CD8-positive, alpha-beta memory T cell (primary cell): ENCODE results near the gene GREB1L. TPM values are rescaled to one million over a fixed set of nuclear protein-coding genes. Genes with fewer than 3 reads are reported as not detected.
"Not testable (repeated sequence)": the region's sequence is repeated elsewhere in the genome, so short reads cannot be mapped to it uniquely, and the experiment has no call there.

Experiments
- CTCF ChIA-PET: fragments of 350-600 bp; sonication (Branson Sonifier 250); formaldehyde crosslinking; loops from one replicate; lab custom pipeline; 2021; ENCODE audit warnings: antibody characterized with exemption; lab: Charles Lee
- POLR2A ChIA-PET: fragments of 350-600 bp; sonication (Branson Sonifier 250); formaldehyde crosslinking; loops from one replicate; lab custom pipeline; 2021; ENCODE audit warnings: antibody characterized with exemption; lab: Charles Lee
- DNase-seq, 5 donors: peaks; one replicate each; pipeline versions ENCODE4 v3.0.0 to v3.0.0-alpha.2; 2020 to 2022; ENCODE audit warnings: mixed read lengths in 1 of 5
- H3K27ac ChIP-seq: one replicate; pipeline ENCODE4 v1.7.0; 2013; ENCODE audit warnings: low read depth, mild to moderate bottlenecking, low read length, moderate library complexity
- H3K27me3 ChIP-seq: 2 replicates; pipeline ENCODE4 v1.7.0; 2013; ENCODE audit warnings: low read length, mild to moderate bottlenecking; ENCODE audit not compliant: insufficient read depth, poor library complexity, severe bottlenecking
- H3K36me3 ChIP-seq: 2 replicates; pipeline ENCODE4 v1.7.0; 2013; ENCODE audit warnings: mild to moderate bottlenecking, low read length, moderate library complexity; ENCODE audit not compliant: insufficient read depth
- H3K4me1 ChIP-seq: 2 replicates; pipeline ENCODE4 v1.7.0; 2013; ENCODE audit warnings: mild to moderate bottlenecking, low read length, moderate library complexity; ENCODE audit not compliant: insufficient read depth
- H3K4me3 ChIP-seq: 2 replicates; pipeline ENCODE4 v1.7.0; 2013; ENCODE audit warnings: mild to moderate bottlenecking, low read length
- H3K9me3 ChIP-seq: 2 replicates; pipeline ENCODE4 v1.7.0; 2013; ENCODE audit warnings: mild to moderate bottlenecking, low read length
- H3K27ac Mint-ChIP-seq, 8 donors: one replicate each; pipeline ENCODE4 v1.8.0; 2020 to 2021; ENCODE audit warnings: mixed read lengths in 8 of 8, mild to moderate bottlenecking in 6 of 8, inconsistent platforms in 3 of 8, moderate library complexity in 3 of 8
- H3K27me3 Mint-ChIP-seq, 2 donors: one replicate each; pipeline ENCODE4 v1.8.0; 2020 to 2021; ENCODE audit warnings: mixed read lengths in 2 of 2, mild to moderate bottlenecking in 1 of 2, moderate library complexity in 1 of 2
- H3K36me3 Mint-ChIP-seq, 3 donors: one replicate each; pipeline ENCODE4 v1.8.0; 2020 to 2021; ENCODE audit warnings: mixed read lengths in 3 of 3, inconsistent platforms in 1 of 3, mild to moderate bottlenecking in 1 of 3
- H3K4me1 Mint-ChIP-seq, 3 donors: one replicate each; pipeline ENCODE4 v1.8.0; 2020 to 2021; ENCODE audit warnings: mixed read lengths in 3 of 3, inconsistent platforms in 1 of 3, mild to moderate bottlenecking in 1 of 3
- H3K4me3 Mint-ChIP-seq, 7 donors: one replicate each; pipeline ENCODE4 v1.8.0; 2020 to 2021; ENCODE audit warnings: mixed read lengths in 7 of 7, mild to moderate bottlenecking in 6 of 7, moderate library complexity in 4 of 7, inconsistent platforms in 2 of 7
- H3K9me3 Mint-ChIP-seq, 5 donors: one replicate each; pipeline ENCODE4 v1.8.0; 2020 to 2022; ENCODE audit warnings: mixed read lengths in 5 of 5, mild to moderate bottlenecking in 3 of 5, moderate library complexity in 2 of 5, inconsistent platforms in 1 of 5
- polyA plus RNA-seq: library from polyadenylated mRNA; unstranded; fragments of 300-500 nt; fragmentation: Illumina TruSeq; gene quantifications from one replicate; pipeline ENCODE4 v1.2.3, GENCODE V29; 2021
- total RNA-seq, 2 experiments: library from RNA; stranded (reverse); gene quantifications; one replicate each; pipeline ENCODE4 v1.2.3, GENCODE V29; 2021

Gene GREB1L
- total and polyA plus RNA-seq, 3 experiments from 2014 or later = 0.13 TPM; not detected in 2

GRCh38 chr18:21210278-21210677, 31.8 kb upstream of the GREB1L start:
- CTCF ChIA-PET = no interaction called here

GRCh38 chr18:21210784-21211183, 31.2 kb upstream of the GREB1L start:
- Mint-ChIP-seq H3K36me3 (no peaks in the 10 kb centered on the region), H3K27me3 (peaks cover 4 to 15% of the 10 kb centered on the region in 2 donors), H3K27ac (no peak overlapping the region), H3K4me3 (no peak overlapping the region), H3K9me3 (no peaks in the 10 kb centered on the region), H3K4me1 (no peaks in the 10 kb centered on the region)
- DNase-seq = no peak
- Histone ChIP-seq H3K4me1 (no peaks in the 10 kb centered on the region), H3K4me3 (no peak overlapping the region), H3K36me3 (no peaks in the 10 kb centered on the region), H3K27me3 (no peaks in the 10 kb centered on the region), H3K9me3 (no peaks in the 10 kb centered on the region), H3K27ac (no peak overlapping the region)
- ChIA-PET POLR2A (no interaction called here), CTCF (no interaction called here)

More at GRCh38 chr18:21210278-21210677, 31.8 kb upstream of the GREB1L start:
- no peak overlapping the region for H3K27ac Mint-ChIP-seq
- H3K9me3 ChIP-seq = no peaks in the 10 kb centered on the region
- no peak overlapping the region for H3K27ac ChIP-seq
- no peak overlapping the region for H3K4me3 Mint-ChIP-seq
- H3K27me3 Mint-ChIP-seq = peaks cover 0 to 10% of the 10 kb centered on the region in 2 donors
- H3K4me1 Mint-ChIP-seq = no peaks in the 10 kb centered on the region
- H3K36me3 ChIP-seq = no peaks in the 10 kb centered on the region
- H3K4me1 ChIP-seq = no peaks in the 10 kb centered on the region
- no peak for DNase-seq
- H3K9me3 Mint-ChIP-seq = no peaks in the 10 kb centered on the region
- no peaks in the 10 kb centered on the region for H3K27me3 ChIP-seq
- no peaks in the 10 kb centered on the region for H3K36me3 Mint-ChIP-seq
- POLR2A ChIA-PET = no interaction called here
- no peak overlapping the region for H3K4me3 ChIP-seq

- H3K9me3 ChIP-seq, H3K9me3 Mint-ChIP-seq, POLR2A ChIA-PET, H3K27ac Mint-ChIP-seq, H3K27me3 ChIP-seq, H3K4me3 Mint-ChIP-seq, H3K36me3 Mint-ChIP-seq, H3K36me3 ChIP-seq, H3K4me3 ChIP-seq, H3K4me1 Mint-ChIP-seq, H3K4me1 ChIP-seq, CTCF ChIA-PET, DNase-seq, H3K27ac ChIP-seq: not testable (repeated sequence)
- H3K27me3 Mint-ChIP-seq = peaks cover 6 to 14% of the 10 kb centered on the region in 2 donors
Measured at GRCh38 chr18:21214409-21214808, 27.6 kb upstream of the GREB1L start.

DNA sequence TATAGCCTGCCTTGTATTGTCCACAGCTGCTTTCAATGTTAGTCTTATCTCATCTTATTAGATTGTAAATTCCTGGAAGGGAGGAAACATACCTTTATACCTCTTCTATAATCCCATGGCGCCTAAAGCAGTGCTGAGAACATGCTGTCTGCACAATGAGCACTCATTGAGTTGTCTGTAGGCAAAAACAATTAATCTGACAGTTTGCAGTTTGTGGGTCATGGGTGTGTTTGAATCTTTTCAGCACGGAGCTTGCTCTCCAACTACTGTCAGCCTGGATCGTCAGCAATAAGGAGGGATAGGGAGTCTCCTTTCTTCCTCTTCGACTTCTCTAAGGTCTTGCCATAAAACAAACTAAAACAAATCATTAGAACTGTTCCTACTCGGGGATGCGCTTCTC, 26.5 kb upstream of the GREB1L start:
- no peaks in the 10 kb centered on the region for H3K27me3 ChIP-seq
- no peak overlapping the region for H3K4me3 ChIP-seq
- H3K27ac ChIP-seq = no peak overlapping the region
- H3K36me3 ChIP-seq = no peaks in the 10 kb centered on the region
- no peaks in the 10 kb centered on the region for H3K9me3 ChIP-seq
- Mint-ChIP-seq H3K9me3 (no peaks in the 10 kb centered on the region), H3K27me3 (peaks cover 6 to 12% of the 10 kb centered on the region in 2 donors), H3K4me3 (no peak overlapping the region), H3K36me3 (no peaks in the 10 kb centered on the region), H3K4me1 (no peaks in the 10 kb centered on the region), H3K27ac (no peak overlapping the region)
- no peak for DNase-seq
- CTCF ChIA-PET = no interaction called here
- POLR2A ChIA-PET = interaction anchor here (0.5 kb wide), 1 partner anchor 158 kb away, joined by 3 read pairs; no protein-coding TSS in a partner anchor
- H3K4me1 ChIP-seq = no peaks in the 10 kb centered on the region

DNA sequence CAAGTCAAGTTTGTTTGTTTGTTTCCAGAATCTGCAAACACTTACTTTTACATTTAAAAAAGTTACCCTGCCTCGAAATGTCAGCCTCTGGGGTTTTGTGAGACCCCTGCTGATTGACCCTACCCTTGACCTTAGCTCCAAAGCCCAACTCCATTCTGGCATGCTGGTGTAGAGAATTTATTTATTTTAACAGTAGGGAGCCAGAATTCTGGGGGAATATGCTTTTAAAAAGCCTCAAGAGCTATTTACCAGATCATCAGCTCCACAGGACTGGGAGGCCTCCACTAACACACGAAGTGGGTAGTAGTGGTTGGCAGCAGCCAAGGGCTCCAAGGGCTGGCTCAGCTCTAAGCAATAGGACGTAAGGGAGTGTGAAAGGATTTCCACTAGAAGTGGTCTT, 23.2 kb upstream of the GREB1L start:
- no peaks in the 10 kb centered on the region for H3K27me3 ChIP-seq
- no peaks in the 10 kb centered on the region for H3K4me1 ChIP-seq
- ChIA-PET POLR2A (no interaction called here), CTCF (no interaction called here)
- H3K4me3 Mint-ChIP-seq = no peak overlapping the region
- no peak overlapping the region for H3K27ac Mint-ChIP-seq
- H3K27me3 Mint-ChIP-seq = peaks cover 6 to 9% of the 10 kb centered on the region in 2 donors
- no peaks in the 10 kb centered on the region for H3K4me1 Mint-ChIP-seq
- H3K36me3 ChIP-seq = no peaks in the 10 kb centered on the region
- H3K4me3 ChIP-seq = no peak overlapping the region
- DNase-seq = no peak
- no peaks in the 10 kb centered on the region for H3K9me3 ChIP-seq
- H3K27ac ChIP-seq = no peak overlapping the region
- H3K36me3 Mint-ChIP-seq = no peaks in the 10 kb centered on the region
- H3K9me3 Mint-ChIP-seq = no peaks in the 10 kb centered on the region

GRCh38 chr18:21230436-21230835, 11.6 kb upstream of the GREB1L start:
- no peaks in the 10 kb centered on the region for H3K36me3 ChIP-seq
- Mint-ChIP-seq H3K9me3 (peaks cover 0 to 2% (median 0%) of the 10 kb centered on the region in 5 donors), H3K4me3 (no peak overlapping the region), H3K4me1 (no peaks in the 10 kb centered on the region), H3K36me3 (no peaks in the 10 kb centered on the region), H3K27me3 (peaks cover 6 to 9% of the 10 kb centered on the region in 2 donors), H3K27ac (no peak overlapping the region)
- H3K27ac ChIP-seq = no peak overlapping the region
- no peaks in the 10 kb centered on the region for H3K4me1 ChIP-seq
- CTCF ChIA-PET = no interaction called here
- no peaks in the 10 kb centered on the region for H3K27me3 ChIP-seq
- no peak for DNase-seq
- H3K4me3 ChIP-seq = no peak overlapping the region
- no peaks in the 10 kb centered on the region for H3K9me3 ChIP-seq
- POLR2A ChIA-PET = no interaction called here

DNA sequence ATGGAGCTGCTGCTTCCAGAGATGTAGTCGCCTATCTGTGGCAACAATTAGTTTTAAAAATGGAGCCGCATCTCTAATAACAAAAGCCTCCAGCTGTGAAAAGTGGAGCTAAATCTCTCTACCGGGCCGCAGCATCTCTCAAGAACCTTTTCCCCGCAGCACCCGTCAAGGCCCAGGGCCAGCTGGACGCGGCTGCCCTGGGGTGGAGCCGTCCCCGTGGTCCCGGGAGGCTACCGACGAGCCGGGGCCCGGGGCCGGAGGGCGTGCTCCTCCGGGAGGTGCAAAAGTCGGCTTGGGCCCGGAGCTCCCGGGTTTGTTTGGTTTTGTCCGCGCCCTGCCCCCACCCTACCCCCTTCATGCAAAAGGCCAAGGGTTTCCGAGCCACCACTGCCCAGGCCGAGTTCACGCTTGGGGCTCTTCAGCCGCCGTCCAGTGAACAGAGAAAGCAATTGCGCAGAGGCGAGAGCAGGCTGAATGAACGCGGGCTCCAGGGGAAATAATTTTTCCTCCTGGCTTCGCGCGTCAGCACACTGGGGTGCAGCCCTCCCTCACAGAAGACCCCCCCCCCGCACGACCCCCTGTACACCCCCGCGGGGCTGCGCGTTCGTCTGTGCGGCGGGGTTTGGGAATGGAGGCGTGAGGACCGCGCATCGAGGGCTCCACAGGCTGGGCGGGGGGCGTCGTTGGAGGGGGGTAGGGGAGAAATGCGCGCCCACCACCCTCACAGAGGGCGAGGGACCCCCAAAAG, 557 bp upstream of the GREB1L start:
- H3K27me3 ChIP-seq = peaks cover 6% of the 10 kb centered on the region
- no peak for DNase-seq

DNA sequence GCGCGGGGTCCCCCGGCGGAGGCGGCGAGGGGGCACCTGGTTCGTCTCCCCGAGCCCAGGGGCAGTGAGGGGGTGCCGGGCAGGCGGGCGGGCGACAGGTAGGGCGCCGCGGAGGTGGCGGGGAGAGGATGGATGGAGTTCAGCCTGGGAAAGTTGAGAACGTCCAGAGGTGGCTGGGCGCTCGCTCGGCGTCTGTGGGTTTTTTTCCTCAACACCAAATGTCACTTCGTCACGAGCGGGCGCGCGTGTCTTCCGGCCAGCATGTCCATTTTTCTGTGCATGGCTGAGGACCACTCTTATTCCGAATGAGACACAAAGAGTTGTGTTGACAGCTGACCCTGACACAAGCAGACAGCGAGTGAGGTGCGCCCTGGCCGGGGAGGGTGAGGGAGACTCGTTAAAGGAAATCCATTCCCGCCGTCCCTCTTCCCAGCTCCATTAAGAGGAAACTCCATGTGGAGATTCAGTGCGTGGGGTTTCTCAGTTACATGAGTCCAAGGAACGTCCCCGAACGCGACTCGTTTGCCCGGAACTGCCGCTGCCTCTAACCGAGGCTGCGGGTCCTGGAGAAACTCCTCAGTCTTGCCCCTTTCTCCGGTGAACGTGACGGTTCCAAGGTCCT, 859 bp downstream of the GREB1L start:
- peaks cover 7 to 14% (median 11%) of the 10 kb centered on the region in 3 donors for H3K4me1 Mint-ChIP-seq
- H3K9me3 ChIP-seq = no peaks in the 10 kb centered on the region
- DNase-seq = no peak

More for the DNA sequence above, 557 bp upstream of the GREB1L start:
- Histone ChIP-seq H3K9me3 (no peaks in the 10 kb centered on the region), H3K36me3 (no peaks in the 10 kb centered on the region), H3K27ac (no peak overlapping the region), H3K4me3 (no peak overlapping the region), H3K4me1 (no peaks in the 10 kb centered on the region)
- peaks cover 0 to 5% (median 0%) of the 10 kb centered on the region in 5 donors for H3K9me3 Mint-ChIP-seq
- peaks cover 7 to 14% (median 11%) of the 10 kb centered on the region in 3 donors for H3K4me1 Mint-ChIP-seq
- POLR2A ChIA-PET = no interaction called here
- H3K27ac Mint-ChIP-seq = peak overlapping the region in 1 of 8 donors; percentile 34
- peak overlapping the region in 4 of 7 donors; percentile 28 to 69 (median 36) for H3K4me3 Mint-ChIP-seq
- peaks cover 34 to 68% of the 10 kb centered on the region in 2 donors for H3K27me3 Mint-ChIP-seq
- CTCF ChIA-PET = no interaction called here
- no peaks in the 10 kb centered on the region for H3K36me3 Mint-ChIP-seq

More for the DNA sequence above, 859 bp downstream of the GREB1L start:
- no peaks in the 10 kb centered on the region for H3K36me3 Mint-ChIP-seq
- H3K27me3 ChIP-seq = peaks cover 11% of the 10 kb centered on the region
- peaks cover 40 to 70% of the 10 kb centered on the region in 2 donors for H3K27me3 Mint-ChIP-seq
- ChIA-PET POLR2A (no interaction called here), CTCF (no interaction called here)
- H3K36me3 ChIP-seq = no peaks in the 10 kb centered on the region
- peak overlapping the region in 1 of 8 donors; percentile 57 for H3K27ac Mint-ChIP-seq
- H3K27ac ChIP-seq = no peak overlapping the region
- H3K4me1 ChIP-seq = no peaks in the 10 kb centered on the region
- peaks cover 0 to 5% (median 0%) of the 10 kb centered on the region in 5 donors for H3K9me3 Mint-ChIP-seq
- H3K4me3 Mint-ChIP-seq = peak overlapping the region in 4 of 7 donors; percentile 52 to 71 (median 65)
- H3K4me3 ChIP-seq = no peak overlapping the region
